Astrocyte of the hippocampus (primary cell): Measurements from ENCODE around the gene VAX1.
"Not testable (repeated sequence)": the region's sequence is repeated elsewhere in the genome, so short reads cannot be mapped to it uniquely, and the experiment has no call there.

ENCODE experiments used
- DNase-seq: peaks from one replicate; pipeline ENCODE4 v3.0.0; 2011; ENCODE audit warnings: low read depth, low spot score

The VAX1 gene

GRCh38 chr10:117137911-117138642 is at the start of gene VAX1:
Gene VAX1 (minus strand): TSS chr10:117138270. CDS start chr10:117138056, 214 bp downstream.
- peak; percentile 53 for DNase-seq

GRCh38 chr10:117186832-117187615 is 49.0 kb upstream of the VAX1 start:
- peak; percentile 33 for DNase-seq

GRCh38 chr10:117185817-117186216 is 47.7 kb upstream of the VAX1 start:
- not testable (repeated sequence) for DNase-seq

DNA sequence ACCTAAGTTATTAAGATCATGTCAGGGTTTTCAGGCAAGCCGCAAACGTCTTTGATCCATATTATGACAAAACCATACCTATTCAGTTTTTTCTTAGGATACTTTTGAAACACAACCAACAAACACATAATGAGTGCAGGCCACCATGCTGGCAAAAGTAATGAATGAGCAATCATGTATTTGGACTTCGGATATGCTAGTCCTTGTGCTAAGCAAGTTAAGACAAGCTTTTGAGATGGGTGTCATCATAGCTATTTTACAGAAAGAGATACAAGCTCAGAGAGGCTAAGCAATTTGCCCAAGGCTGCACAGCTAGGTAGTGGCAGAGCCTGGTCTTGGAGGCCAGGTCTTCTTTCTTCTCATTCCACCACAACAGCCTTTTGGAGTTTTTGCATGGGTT is 46.8 kb upstream of the VAX1 start:
- no peak for DNase-seq

GRCh38 chr10:117184296-117184695 is 46.2 kb upstream of the VAX1 start:
- DNase-seq = no peak

GRCh38 chr10:117178190-117178589 is 40.1 kb upstream of the VAX1 start:
- no peak for DNase-seq

DNA sequence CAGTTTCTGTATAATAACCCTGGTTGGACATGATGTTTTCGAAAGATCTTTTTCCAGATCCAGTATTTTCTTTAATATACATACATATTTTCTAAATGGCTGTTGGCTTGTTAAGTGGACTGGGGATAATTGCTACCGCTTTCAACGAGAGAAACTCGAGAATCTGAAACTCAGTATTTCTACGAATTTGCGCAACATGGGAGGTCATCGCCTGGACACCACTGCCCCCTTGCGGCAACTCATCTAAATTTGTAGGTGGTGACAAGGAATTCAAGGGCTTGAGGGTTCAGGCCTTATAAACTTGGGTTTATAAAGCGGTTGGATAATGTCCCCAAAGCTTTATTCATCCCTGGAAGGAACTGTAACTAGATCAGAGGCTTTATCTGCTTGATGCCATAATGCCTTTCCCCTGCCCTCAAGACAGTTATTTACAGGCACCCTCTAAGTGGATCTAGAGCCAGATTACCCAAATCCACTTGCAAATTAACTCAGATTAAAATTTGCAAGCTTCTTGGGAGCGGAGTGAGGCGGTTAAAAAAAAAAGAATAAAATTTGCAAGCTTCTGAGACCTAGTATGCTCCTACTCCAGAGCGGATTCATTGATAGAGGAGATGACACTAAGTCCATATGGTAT is 37.9 kb upstream of the VAX1 start:
- peak; percentile 88 for DNase-seq

DNA sequence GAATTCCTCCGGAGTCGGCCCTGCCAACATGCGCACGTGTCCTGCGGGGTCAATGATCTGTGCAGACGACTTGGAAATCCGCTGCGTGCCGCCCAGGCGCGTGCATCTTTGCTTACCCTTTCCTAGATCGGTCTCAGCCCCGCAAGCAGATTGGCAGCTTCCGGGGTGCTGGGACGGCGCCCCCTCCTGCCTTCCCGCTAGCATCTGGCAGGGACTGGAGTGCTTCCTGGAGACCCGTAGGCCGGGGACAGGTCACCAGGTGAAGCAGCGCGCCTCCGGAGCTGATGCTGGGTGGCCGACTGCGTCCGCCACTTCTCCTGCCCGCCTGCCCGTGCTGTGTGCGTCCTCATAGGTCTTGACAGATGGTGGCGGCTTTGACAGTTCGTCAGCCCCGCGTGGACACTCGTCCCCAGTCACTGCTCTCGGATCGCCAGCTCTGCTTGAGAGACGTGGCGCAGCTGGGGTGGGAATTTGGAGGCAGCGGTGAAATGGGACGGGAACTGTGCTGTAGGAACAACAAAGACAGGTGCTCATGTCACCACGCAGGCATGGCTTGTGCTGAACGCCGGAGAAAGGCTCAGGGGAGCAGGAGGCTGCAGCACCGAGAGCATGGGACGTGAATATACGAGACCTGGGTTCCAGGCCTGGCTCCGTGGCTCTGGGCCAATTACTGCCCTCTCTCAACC is 37.3 kb upstream of the VAX1 start:
- peak; percentile 30 for DNase-seq

DNA sequence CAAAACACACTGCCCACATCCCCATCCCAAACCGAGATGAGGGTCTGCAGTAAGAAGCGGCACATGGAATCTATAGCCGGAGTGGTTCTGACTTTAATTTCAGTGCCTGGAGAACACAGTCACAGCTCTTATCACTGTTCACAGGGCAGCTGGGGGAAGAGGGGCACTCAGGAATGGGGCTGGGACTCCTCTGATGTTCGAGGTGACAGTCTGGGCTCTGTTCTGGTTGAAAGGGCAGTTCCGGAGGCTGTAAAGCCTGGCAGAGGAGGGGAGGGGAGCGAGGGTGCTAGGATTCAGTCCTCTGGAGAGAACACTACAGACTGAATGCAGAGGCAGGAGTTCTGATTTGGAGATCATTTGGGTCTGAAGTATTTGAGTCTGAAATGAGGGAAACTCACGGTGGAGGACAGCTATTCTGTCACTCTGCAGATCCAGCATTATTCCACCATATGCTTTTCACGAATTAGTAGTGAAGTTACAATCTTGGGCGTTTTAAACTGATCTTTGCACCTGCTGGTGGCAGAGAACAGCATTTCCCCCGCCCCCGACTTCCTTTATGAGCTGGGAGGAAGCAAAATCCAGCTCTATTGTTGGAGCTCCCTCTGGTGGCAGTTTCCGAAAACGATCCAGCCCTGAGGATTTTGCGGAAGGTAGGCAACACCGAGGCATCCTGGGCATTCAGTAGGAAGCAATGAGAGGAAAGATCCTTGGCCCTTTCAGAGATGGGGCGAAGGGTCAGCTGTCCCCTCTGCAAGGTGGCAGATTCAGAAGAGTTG is 36.6 kb upstream of the VAX1 start:
- peak; percentile 91 for DNase-seq

DNA sequence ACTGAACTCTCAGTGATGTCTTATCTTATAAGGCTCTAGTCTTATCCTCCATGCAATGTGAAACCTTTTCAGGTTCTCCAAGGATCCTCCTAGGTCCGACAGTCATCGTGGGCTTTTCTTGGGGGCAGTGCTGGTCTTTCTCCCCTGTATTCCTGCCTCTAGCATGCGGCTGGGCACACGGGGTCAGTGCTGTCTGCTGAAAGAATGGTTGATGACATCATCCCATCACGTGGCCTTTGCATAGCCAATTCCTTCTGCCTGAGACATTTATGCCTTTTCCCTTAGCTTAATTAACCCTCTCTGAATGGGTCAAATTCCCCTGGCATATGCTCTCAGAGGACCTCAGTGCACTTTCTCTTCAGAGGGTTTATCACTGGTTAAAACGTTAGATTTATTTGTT is 32.2 kb upstream of the VAX1 start:
- no peak for DNase-seq

DNA sequence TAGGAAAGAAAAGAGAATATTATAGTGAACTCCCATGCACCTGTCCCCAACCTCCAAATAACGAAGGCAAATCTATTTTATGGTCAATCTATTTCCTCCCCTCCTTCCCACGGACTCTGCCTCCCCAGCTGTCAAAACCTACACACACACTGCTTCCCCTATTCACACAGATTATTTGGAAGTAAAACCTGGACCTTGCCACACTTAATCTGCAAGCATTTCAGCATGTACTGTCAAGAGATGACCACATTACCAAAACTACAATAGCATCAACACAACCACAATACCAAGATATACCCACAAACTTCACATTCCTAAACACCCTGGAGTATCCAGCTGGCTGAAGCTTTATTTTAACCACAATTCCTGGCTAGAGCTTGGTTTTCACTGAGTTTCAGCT is 31.4 kb upstream of the VAX1 start:
- DNase-seq = peak; percentile 79

DNA sequence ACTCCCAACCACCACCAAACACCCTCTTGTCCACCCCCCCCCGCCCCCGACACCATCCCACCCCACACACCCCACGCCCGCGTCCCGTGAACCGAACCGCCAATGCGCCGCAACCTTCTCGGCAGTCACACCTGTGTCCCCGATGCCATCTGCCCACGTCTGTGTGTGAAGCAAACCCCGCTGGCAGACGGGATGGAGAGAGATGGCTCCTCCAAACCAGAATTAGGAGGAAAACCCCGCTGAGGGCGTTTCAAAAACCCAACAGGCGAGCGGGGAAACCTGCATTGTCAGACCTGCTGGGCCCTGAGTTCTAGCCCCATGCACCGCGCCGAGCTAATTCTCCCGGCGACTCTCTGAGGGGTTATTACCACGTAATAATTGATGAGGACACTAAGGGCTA is 30.7 kb upstream of the VAX1 start:
- DNase-seq = no peak

GRCh38 chr10:117167789-117168674 is 30.0 kb upstream of the VAX1 start:
- peak; percentile 75 for DNase-seq

GRCh38 chr10:117167346-117167788 is 29.3 kb upstream of the VAX1 start:
- DNase-seq = no peak

DNA sequence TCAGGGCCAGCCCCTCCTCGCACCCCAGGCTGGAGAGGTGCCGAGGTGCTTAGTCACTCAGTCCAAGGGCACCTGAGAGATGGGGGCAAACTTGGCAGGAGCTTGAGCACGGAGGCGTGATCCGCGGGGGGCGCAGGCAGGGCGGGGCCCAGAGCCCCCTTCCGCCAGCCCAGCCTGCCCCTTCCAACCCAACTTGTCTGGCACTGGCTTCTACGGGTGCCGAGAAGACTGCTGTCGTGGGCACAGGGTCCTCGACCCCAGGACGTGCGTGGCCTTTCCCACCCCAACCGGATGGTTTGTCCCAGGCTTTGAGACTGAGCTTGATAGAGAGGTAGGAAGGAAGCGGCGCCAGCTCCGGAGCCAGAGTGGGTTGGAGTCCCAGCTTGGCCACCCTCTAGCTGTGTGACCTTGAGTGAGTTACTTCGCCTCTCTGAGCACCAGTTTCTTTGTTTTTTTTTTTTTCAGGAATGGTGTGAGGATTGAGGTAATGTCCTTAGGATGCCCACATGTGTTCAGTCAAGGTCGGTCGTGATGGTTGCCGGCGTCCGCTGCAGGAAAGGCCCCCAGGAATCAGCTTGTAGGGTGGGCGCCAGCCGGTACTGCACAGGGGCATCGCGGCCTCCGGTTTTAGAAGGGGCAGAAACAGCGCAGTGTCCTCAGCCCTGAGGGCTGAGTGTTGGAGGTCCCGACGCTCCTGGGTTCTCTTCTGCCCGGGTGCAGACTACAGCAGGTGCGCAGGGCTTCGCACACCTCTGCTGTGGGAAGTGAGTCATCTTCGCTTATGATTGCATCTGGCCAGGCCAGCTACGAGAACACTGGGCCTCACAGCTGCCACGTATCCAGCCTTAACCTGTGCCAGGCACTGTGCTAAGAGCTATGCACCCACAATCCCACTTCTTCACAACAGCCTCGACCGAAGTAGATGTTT is 28.6 kb upstream of the VAX1 start:
- DNase-seq = no peak

GRCh38 chr10:117165538-117166417 is 27.7 kb upstream of the VAX1 start:
- DNase-seq = peak; percentile 87

GRCh38 chr10:117164592-117165537 is 26.8 kb upstream of the VAX1 start:
- peak; percentile 30 for DNase-seq
